H1 (cell line): ENCODE measurements around the gene ACSF3. TPM values are rescaled to one million over a fixed set of nuclear protein-coding genes. Genes with fewer than 3 reads are reported as not detected.

ENCODE experiments used
- CTCF ChIA-PET: fragments of 300-600 bp; sonication (Branson Sonifier 250); formaldehyde crosslinking; loops from one replicate; lab custom pipeline; 2021; ENCODE audit not compliant: partially characterized antibody; lab: Charles Lee
- POLR2A ChIA-PET: fragments of 300-600 bp; sonication (Branson Sonifier 250); formaldehyde crosslinking; loops from one replicate; lab custom pipeline; 2021; ENCODE audit warnings: inconsistent platforms; ENCODE audit not compliant: partially characterized antibody; lab: Charles Lee
- DNase-seq, 2 experiments: peaks; one replicate each; pipeline versions ENCODE4 v3.0.0 to v3.0.0-alpha.2; 2010 to 2022; ENCODE audit warnings: low spot score in 2 of 2, low read depth in 1 of 2, mixed read lengths in 1 of 2
- FAIRE-seq: peaks from 2 replicates; lab custom pipeline; 2011; peaks lifted over from hg19 to GRCh38; lab: Jason Lieb, UNC
- H2AFZ ChIP-seq: 2 replicates; pipeline ENCODE4 v1.8.1; 2012; ENCODE audit warnings: low read length, inconsistent platforms
- H2AK5ac ChIP-seq: 2 replicates; pipeline ENCODE4 v1.6.1; 2013; ENCODE audit warnings: low read depth, low read length
- H2BK120ac ChIP-seq: replicated peaks from 2 replicates; pipeline ENCODE3; 2013; ENCODE audit warnings: low read depth, low read length, inconsistent platforms
- H2BK12ac ChIP-seq: 2 replicates; pipeline ENCODE4 v1.6.1; 2013; ENCODE audit warnings: low read depth, low read length
- H2BK15ac ChIP-seq: 2 replicates; pipeline ENCODE4 v1.6.1; 2013; ENCODE audit warnings: low read length
- H2BK20ac ChIP-seq: 2 replicates; pipeline ENCODE4 v1.6.1; 2013; ENCODE audit warnings: low read length
- H2BK5ac ChIP-seq: 2 replicates; pipeline ENCODE4 v1.6.1; 2013; ENCODE audit warnings: low read depth, low read length
- H3K14ac ChIP-seq: 2 replicates; pipeline ENCODE4 v1.6.1; 2013; ENCODE audit warnings: inconsistent platforms; ENCODE audit not compliant: insufficient read length
- H3K18ac ChIP-seq: 2 replicates; pipeline ENCODE4 v1.6.1; 2013; ENCODE audit warnings: low read length; ENCODE audit errors: extremely low read depth
- H3K23ac ChIP-seq: 2 replicates; pipeline ENCODE4 v1.6.1; 2013; ENCODE audit warnings: inconsistent platforms; ENCODE audit not compliant: insufficient read length
- H3K23me2 ChIP-seq: 2 replicates; pipeline ENCODE4 v1.6.1; 2013; ENCODE audit warnings: low read depth, low read length
- H3K27ac ChIP-seq: 2 replicates; pipeline ENCODE4 v1.6.1; 2011; ENCODE audit warnings: low read depth, low read length, inconsistent platforms
- H3K27me3 ChIP-seq, 4 experiments: replicated peaks in 1 of 4; 1 replicate in 1 of 4; 2 replicates in 3 of 4; pipeline versions ENCODE4 v1.6.1 to v1.8.1; 2011 to 2013; ENCODE audit warnings: low read length in 3 of 4, mild to moderate bottlenecking in 3 of 4, inconsistent platforms in 2 of 4, mixed read lengths in 2 of 4, moderate library complexity in 1 of 4; ENCODE audit not compliant: control insufficient read depth in 3 of 4, insufficient read depth in 3 of 4; ENCODE audit errors: extremely low read depth in 1 of 4
- H3K36me3 ChIP-seq, 4 experiments: 2 replicates each; pipeline versions ENCODE4 v1.6.1 to v1.8.1; 2011 to 2013; ENCODE audit warnings: mild to moderate bottlenecking in 4 of 4, low read length in 3 of 4, moderate library complexity in 2 of 4, control low read depth in 1 of 4, inconsistent platforms in 1 of 4; ENCODE audit not compliant: insufficient read depth in 4 of 4, control insufficient read depth in 2 of 4
- H3K4ac ChIP-seq: replicated peaks from 2 replicates; pipeline ENCODE3; 2013; ENCODE audit warnings: low read length, low read depth, mixed read lengths, inconsistent platforms; ENCODE audit not compliant: insufficient read length
- H3K4me1 ChIP-seq, 4 experiments: replicated peaks in 1 of 4; 1 replicate in 1 of 4; 2 replicates in 3 of 4; pipeline versions ENCODE4 v1.6.1 to v1.8.1; 2011 to 2013; ENCODE audit warnings: low read length in 3 of 4, inconsistent platforms in 2 of 4, mixed read lengths in 1 of 4; ENCODE audit not compliant: insufficient read depth in 4 of 4, control insufficient read depth in 3 of 4
- H3K4me2 ChIP-seq, 2 experiments: 2 replicates each; pipeline versions ENCODE4 v1.6.1 to v1.8.1; 2011 to 2013; ENCODE audit warnings: low read depth in 2 of 2, low read length in 2 of 2, control low read depth in 1 of 2, inconsistent platforms in 1 of 2, mild to moderate bottlenecking in 1 of 2; ENCODE audit not compliant: insufficient read depth in 1 of 2
- H3K4me3 ChIP-seq, 4 experiments: fragments of 200-600, 300-600 bp in 1 of 4; sonication (generic), shearing (Covaris generic), sonication (Bioruptor Twin) in 1 of 4; 2 replicates each; pipeline versions ENCODE4 v1.5.1 to v1.8.1; 2011 to 2016; ENCODE audit warnings: low read length in 4 of 4, low read depth in 3 of 4, control low read depth in 2 of 4, inconsistent platforms in 2 of 4, mild to moderate bottlenecking in 2 of 4, mixed read lengths in 1 of 4, moderate library complexity in 1 of 4; ENCODE audit not compliant: insufficient read depth in 2 of 4; ENCODE audit errors: extremely low read depth in 1 of 4
- H3K56ac ChIP-seq: replicated peaks from 2 replicates; pipeline ENCODE3; 2013; ENCODE audit warnings: low read depth, mild to moderate bottlenecking, mixed read lengths, low read length, inconsistent platforms; ENCODE audit not compliant: insufficient read length
- H3K79me1 ChIP-seq: 2 replicates; pipeline ENCODE4 v1.6.1; 2013; ENCODE audit warnings: low read depth, low read length, control low read depth
- H3K79me2 ChIP-seq, 2 experiments: 2 replicates each; pipeline versions ENCODE4 v1.6.1 to v1.8.1; 2012 to 2013; ENCODE audit warnings: low read length in 2 of 2, mild to moderate bottlenecking in 2 of 2, inconsistent platforms in 1 of 2; ENCODE audit not compliant: insufficient read depth in 2 of 2, control insufficient read depth in 1 of 2
- H3K9ac ChIP-seq, 4 experiments: replicated peaks in 1 of 4; 1 replicate in 1 of 4; 2 replicates in 3 of 4; pipeline versions ENCODE4 v1.6.1 to v1.8.1; 2011 to 2013; ENCODE audit warnings: low read depth in 3 of 4, low read length in 3 of 4, control low read depth in 2 of 4, mild to moderate bottlenecking in 2 of 4, moderate library complexity in 2 of 4, inconsistent platforms in 1 of 4; ENCODE audit errors: extremely low read depth in 1 of 4
- H3K9me3 ChIP-seq, 2 experiments: 2 replicates each; pipeline versions ENCODE4 v1.6.1 to v1.8.1; 2012 to 2013; ENCODE audit warnings: mild to moderate bottlenecking in 2 of 2, moderate library complexity in 2 of 2, control low read depth in 1 of 2, inconsistent platforms in 1 of 2, low read depth in 1 of 2, low read length in 1 of 2, mixed read lengths in 1 of 2; ENCODE audit not compliant: insufficient read depth in 2 of 2
- H4K20me1 ChIP-seq, 2 experiments: replicated peaks in 1 of 2; 2 replicates each; pipeline versions ENCODE3 to v1.8.1; 2011 to 2013; ENCODE audit warnings: inconsistent platforms in 2 of 2, low read length in 2 of 2, mild to moderate bottlenecking in 1 of 2; ENCODE audit not compliant: insufficient read depth in 2 of 2, control insufficient read depth in 1 of 2
- H4K5ac ChIP-seq: 2 replicates; pipeline ENCODE4 v1.6.1; 2013; ENCODE audit warnings: low read length, low read depth, mixed read lengths, inconsistent platforms; ENCODE audit not compliant: insufficient read length
- H4K8ac ChIP-seq: 2 replicates; pipeline ENCODE4 v1.8.0; 2013; ENCODE audit warnings: mild to moderate bottlenecking, moderate library complexity, low read length, inconsistent platforms; ENCODE audit not compliant: insufficient read depth; ENCODE audit errors: extremely low read depth
- H4K91ac ChIP-seq: replicated peaks from 2 replicates; pipeline ENCODE3; 2013; ENCODE audit warnings: low read length, mixed read lengths, inconsistent platforms; ENCODE audit not compliant: insufficient read length
- RAD21 ChIP-seq, 2 experiments: IDR thresholded peaks in 1 of 2; conservative IDR thresholded peaks in 1 of 2; 2 replicates each; pipeline ENCODE4 v1.6.1; 2011; ENCODE audit warnings: low read depth in 2 of 2, low read length in 2 of 2, improper control_type of control experiment in 1 of 2, inconsistent platforms in 1 of 2, mild to moderate bottlenecking in 1 of 2, moderate library complexity in 1 of 2
- SP2 ChIP-seq: IDR thresholded peaks from 2 replicates; pipeline ENCODE4 v1.6.1; 2012; ENCODE audit warnings: mild to moderate bottlenecking, low read length, inconsistent platforms
- WGBS, 2 experiments: shearing (Covaris generic) in 1 of 2; methylation state at CpG; one replicate each; pipeline versions ENCODE4 v1.1.6 to v1.1.7; 2013 to 2015; ENCODE audit warnings: low lambda C conversion rate in 2 of 2, mixed read lengths in 2 of 2, inconsistent platforms in 1 of 2, low coverage in 1 of 2, missing lambda C conversion rate in 1 of 2; ENCODE audit not compliant: insufficient replicate concordance in 2 of 2, insufficient coverage in 1 of 2, insufficient read length in 1 of 2; ENCODE audit errors: extremely low coverage in 1 of 2, missing lambda C conversion rate in 1 of 2; 5-methylcytosine and 5-hydroxymethylcytosine counted together
- polyA plus RNA-seq, 7 experiments: library from polyadenylated mRNA; depleted of rRNA in 3 of 7; stranded (reverse) in 5 of 7; unstranded in 2 of 7; fragments of >200 nt in 5 of 7; fragments of 200-250 nt in 2 of 7; gene quantifications; 1 replicate in 5 of 7; 2 replicates in 1 of 7; 4 replicates in 1 of 7; pipeline versions ENCODE4 v1.2.1 to v1.2.3, GENCODE V29; 2011 to 2013; ENCODE audit warnings: missing spikeins in 2 of 7, mixed read lengths in 2 of 7
- total RNA-seq: library from RNA; stranded (reverse); fragmentation: NEBNext Ultra II Directional; extraction: Animal tissue kit (Norgen Biotek cat#: 25700); gene quantifications from 2 replicates; pipeline ENCODE4 v1.2.1, GENCODE V29; 2021
- TF ChIP-seq, protein P1 (sequence below), 3 experiments: IDR thresholded peaks; 1 replicate in 2 of 3; 2 replicates in 1 of 3; pipeline versions ENCODE4 v1.5.1 to v1.6.1; 2011; ENCODE audit warnings: low read length in 3 of 3, mild to moderate bottlenecking in 3 of 3, inconsistent platforms in 2 of 3, low read depth in 1 of 3, moderate library complexity in 1 of 3; ENCODE audit not compliant: insufficient read depth in 1 of 3; ENCODE audit errors: control extremely low read depth in 1 of 3
- TF ChIP-seq, protein P2 (sequence below): IDR thresholded peaks from 2 replicates; pipeline ENCODE4 v1.6.1; 2012; ENCODE audit warnings: inconsistent platforms

Gene ACSF3
- total and polyA plus RNA-seq, 2 of the 8 experiments (the other 6 are each of a cell fraction or from before 2014, with no cell fraction given), result 15.6 to 22.9 TPM

DNA sequence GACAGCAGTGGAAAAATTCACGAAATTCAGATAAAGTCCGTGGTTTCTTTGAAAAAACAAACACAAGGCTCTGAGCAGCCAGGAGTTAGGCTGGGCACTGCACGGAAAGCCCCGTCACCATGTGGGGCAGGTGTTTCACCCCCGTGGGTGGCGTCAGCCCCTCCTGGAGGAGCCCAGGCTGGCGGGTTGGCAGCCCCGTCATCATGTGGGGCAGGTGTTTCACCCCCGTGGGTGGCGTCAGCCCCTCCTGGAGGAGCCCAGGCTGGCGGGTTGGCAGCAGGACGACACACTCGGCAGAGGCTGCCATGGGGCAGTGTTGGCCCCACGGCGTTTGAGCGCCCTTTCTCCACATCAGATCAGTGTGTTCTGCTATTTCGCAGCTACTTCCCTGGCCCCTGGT lies 38.1 kb downstream of the ACSF3 start:
- no peak for FAIRE-seq
- H3K18ac ChIP-seq, result no peak overlapping the region
- TF ChIP-seq, protein P1, sequence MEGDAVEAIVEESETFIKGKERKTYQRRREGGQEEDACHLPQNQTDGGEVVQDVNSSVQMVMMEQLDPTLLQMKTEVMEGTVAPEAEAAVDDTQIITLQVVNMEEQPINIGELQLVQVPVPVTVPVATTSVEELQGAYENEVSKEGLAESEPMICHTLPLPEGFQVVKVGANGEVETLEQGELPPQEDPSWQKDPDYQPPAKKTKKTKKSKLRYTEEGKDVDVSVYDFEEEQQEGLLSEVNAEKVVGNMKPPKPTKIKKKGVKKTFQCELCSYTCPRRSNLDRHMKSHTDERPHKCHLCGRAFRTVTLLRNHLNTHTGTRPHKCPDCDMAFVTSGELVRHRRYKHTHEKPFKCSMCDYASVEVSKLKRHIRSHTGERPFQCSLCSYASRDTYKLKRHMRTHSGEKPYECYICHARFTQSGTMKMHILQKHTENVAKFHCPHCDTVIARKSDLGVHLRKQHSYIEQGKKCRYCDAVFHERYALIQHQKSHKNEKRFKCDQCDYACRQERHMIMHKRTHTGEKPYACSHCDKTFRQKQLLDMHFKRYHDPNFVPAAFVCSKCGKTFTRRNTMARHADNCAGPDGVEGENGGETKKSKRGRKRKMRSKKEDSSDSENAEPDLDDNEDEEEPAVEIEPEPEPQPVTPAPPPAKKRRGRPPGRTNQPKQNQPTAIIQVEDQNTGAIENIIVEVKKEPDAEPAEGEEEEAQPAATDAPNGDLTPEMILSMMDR (IDR thresholded peaks at IDR 0.05; ENCODE audit: control extremely low read depth in 1 of 3, insufficient read depth in 1 of 3, low read depth in 1 of 3, low read length in 3 of 3), result no peak
- no peak for TF ChIP-seq SP2
- no peak for TF ChIP-seq RAD21 (IDR thresholded peaks at IDR 0.05 in 1 of 2, conservative IDR thresholded peaks at IDR 0.05 in 1 of 2; ENCODE audit: low read depth in 2 of 2, low read length in 2 of 2)
- TF ChIP-seq, protein P2, sequence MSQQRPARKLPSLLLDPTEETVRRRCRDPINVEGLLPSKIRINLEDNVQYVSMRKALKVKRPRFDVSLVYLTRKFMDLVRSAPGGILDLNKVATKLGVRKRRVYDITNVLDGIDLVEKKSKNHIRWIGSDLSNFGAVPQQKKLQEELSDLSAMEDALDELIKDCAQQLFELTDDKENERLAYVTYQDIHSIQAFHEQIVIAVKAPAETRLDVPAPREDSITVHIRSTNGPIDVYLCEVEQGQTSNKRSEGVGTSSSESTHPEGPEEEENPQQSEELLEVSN, result no peak

More for the DNA sequence above, 38.1 kb downstream of the ACSF3 start:
- no peaks in the 10 kb centered on the region; a peak in 1 of 4 replicates for H3K9me3 ChIP-seq
- no peak overlapping the region for H3K4me2 ChIP-seq
- no peaks in the 10 kb centered on the region for H3K4me1 ChIP-seq
- no peak overlapping the region for H3K14ac ChIP-seq
- no peaks in the 10 kb centered on the region for H3K23me2 ChIP-seq
- no peak overlapping the region for H2AFZ ChIP-seq
- no peak overlapping the region for H2BK15ac ChIP-seq
- no peak overlapping the region for H3K9ac ChIP-seq
- H2AK5ac ChIP-seq, result no peak overlapping the region
- no peak overlapping the region for H3K27ac ChIP-seq
- DNase-seq, result no peak
- H3K4ac ChIP-seq, result no peak overlapping the region
- H4K20me1 ChIP-seq, result peaks cover 0 to 5% of the 10 kb centered on the region in 2 experiments
- H4K8ac ChIP-seq, result no peak overlapping the region
- no peak overlapping the region for H2BK12ac ChIP-seq
- no peak overlapping the region for H3K4me3 ChIP-seq
- peaks cover 0 to 15% (median 10%) of the 10 kb centered on the region in 4 experiments; a peak in 4 of 8 replicates for H3K36me3 ChIP-seq
- no peaks in the 10 kb centered on the region for H3K79me1 ChIP-seq
- WGBS, 2 experiments, result 90% methylated on average over 15 of the region's 17 CpGs; no CpG with 5 or more reads in 1 of the 2 experiments
- H4K91ac ChIP-seq, result no peak overlapping the region
- H3K56ac ChIP-seq, result no peak overlapping the region
- no peaks in the 10 kb centered on the region for H3K79me2 ChIP-seq
- H3K23ac ChIP-seq, result no peak overlapping the region
- no peaks in the 10 kb centered on the region for H3K27me3 ChIP-seq
- CTCF ChIA-PET, result interaction anchor here (2.8 kb wide), 1 partner anchor 35 kb away, joined by 10 read pairs; no protein-coding TSS in a partner anchor
- H2BK20ac ChIP-seq, result no peak overlapping the region
- H2BK5ac ChIP-seq, result no peak overlapping the region
- POLR2A ChIA-PET, result interaction anchor here (0.7 kb wide), 1 partner anchor 191 kb away, joined by 3 read pairs; no protein-coding TSS in a partner anchor
- H2BK120ac ChIP-seq, result no peak overlapping the region
- no peak overlapping the region for H4K5ac ChIP-seq
